ENCODE data around the gene CADM1. TPM values are rescaled to one million over a fixed set of nuclear protein-coding genes. Genes with fewer than 3 reads are reported as not detected.

Gene CADM1
- total RNA-seq, 2 donors from 2014 or later, result 49.6 to 137 TPM

GRCh38 chr11:115206365-115207022 is 297.7 kb downstream of the CADM1 start:
- no peaks in the 10 kb centered on the region for H3K36me3 ChIP-seq

GRCh38 chr11:115202900-115203552 is 301.2 kb downstream of the CADM1 start:
- Histone ChIP-seq H3K27me3 (replicated peaks; ENCODE audit: insufficient read depth) (no peaks in the 10 kb centered on the region), H3K36me3 (no peaks in the 10 kb centered on the region), H3K4me1 (replicated peaks) (no peaks in the 10 kb centered on the region), H3K9me3 (no peaks in the 10 kb centered on the region), H3K4me3 (no peak overlapping the region), H3K27ac (no peak overlapping the region)
- 52% methylated on average over 2 of the region's 2 CpGs for WGBS
- no peak for DNase-seq (ENCODE audit: low spot score)
- intact Hi-C loops (cut with DNase I), result no loop called here
- TF ChIP-seq CTCF (IDR thresholded peaks at IDR 0.05), result no peak
- TF ChIP-seq POLR2A (IDR thresholded peaks at IDR 0.05), result no peak
- TF ChIP-seq POLR2AphosphoS5 (IDR thresholded peaks at IDR 0.05), result no peak

More at GRCh38 chr11:115206365-115207022, 297.7 kb downstream of the CADM1 start:
- intact Hi-C loops (cut with DNase I), result no loop called here
- H3K9me3 ChIP-seq, result no peaks in the 10 kb centered on the region
- WGBS, result 80% methylated on average over 7 of the region's 7 CpGs
- TF ChIP-seq POLR2A (IDR thresholded peaks at IDR 0.05) (no peak), CTCF (IDR thresholded peaks at IDR 0.05) (no peak), POLR2AphosphoS5 (IDR thresholded peaks at IDR 0.05) (no peak)
- no peaks in the 10 kb centered on the region for H3K27me3 ChIP-seq (replicated peaks; ENCODE audit: insufficient read depth)
- no peak overlapping the region for H3K4me3 ChIP-seq
- no peak for DNase-seq (ENCODE audit: low spot score)
- H3K27ac ChIP-seq, result no peak overlapping the region
- H3K4me1 ChIP-seq (replicated peaks), result peaks cover 2% of the 10 kb centered on the region

- Histone ChIP-seq H3K27me3 (replicated peaks; ENCODE audit: insufficient read depth) (no peaks in the 10 kb centered on the region), H3K27ac (no peak overlapping the region), H3K4me1 (replicated peaks) (no peaks in the 10 kb centered on the region), H3K36me3 (no peaks in the 10 kb centered on the region), H3K4me3 (no peak overlapping the region), H3K9me3 (no peaks in the 10 kb centered on the region)
- intact Hi-C loops (cut with DNase I), result no loop called here
- DNase-seq (ENCODE audit: low spot score), result no peak
- TF ChIP-seq POLR2A (IDR thresholded peaks at IDR 0.05), result no peak
- no peak for TF ChIP-seq CTCF (IDR thresholded peaks at IDR 0.05)
- TF ChIP-seq POLR2AphosphoS5 (IDR thresholded peaks at IDR 0.05), result no peak
- 89% methylated on average over 2 of the region's 2 CpGs for whole genome bisulfite sequencing
Measured at GRCh38 chr11:115202074-115202473, 302.1 kb downstream of the CADM1 start.

- Histone ChIP-seq H3K4me3 (no peak overlapping the region), H3K9me3 (no peaks in the 10 kb centered on the region), H3K4me1 (replicated peaks) (no peaks in the 10 kb centered on the region), H3K36me3 (no peaks in the 10 kb centered on the region), H3K27me3 (replicated peaks; ENCODE audit: insufficient read depth) (no peaks in the 10 kb centered on the region), H3K27ac (no peak overlapping the region)
- no peak for DNase-seq (ENCODE audit: low spot score)
- intact Hi-C loops (cut with DNase I), result no loop called here
- TF ChIP-seq POLR2AphosphoS5 (IDR thresholded peaks at IDR 0.05) (no peak), CTCF (IDR thresholded peaks at IDR 0.05) (no peak), POLR2A (IDR thresholded peaks at IDR 0.05) (no peak)
- WGBS, result 77% methylated on average over 6 of the region's 6 CpGs
Measured at GRCh38 chr11:115201111-115201792, 303.0 kb downstream of the CADM1 start.

Data from prostate gland (tissue), 2 donors.